Neural cell (in vitro differentiated cells): Measurements from ENCODE around the gene BAX.
"Not testable (repeated sequence)": the region's sequence is repeated elsewhere in the genome, so short reads cannot be mapped to it uniquely, and the experiment has no call there.

Experiments used
- CTCF ChIP-seq: fragments of 450-650 bp; IDR thresholded peaks from 2 replicates; pipeline ENCODE4 v1.5.1; 2014; ENCODE audit warnings: antibody characterized with exemption, mild to moderate bottlenecking, moderate library complexity; ENCODE audit not compliant: poor library complexity, severe bottlenecking
- EP300 ChIP-seq: fragments of 450-650 bp; conservative IDR thresholded peaks from 2 replicates; pipeline ENCODE4 v1.6.1; 2014; ENCODE audit warnings: antibody characterized with exemption, mild to moderate bottlenecking, moderate library complexity; ENCODE audit not compliant: poor library complexity, severe bottlenecking
- EZH2 ChIP-seq: fragments of 200-600, 300-800 bp; shearing (Covaris generic), sonication (generic); IDR thresholded peaks from 2 replicates; pipeline ENCODE4 v1.6.1; 2014; ENCODE audit warnings: antibody characterized with exemption, low read length, borderline replicate concordance, mild to moderate bottlenecking; ENCODE audit not compliant: insufficient read depth, poor library complexity, severe bottlenecking
- POLR2AphosphoS5 ChIP-seq: IDR thresholded peaks from 2 replicates; pipeline ENCODE4 v1.6.1; 2012
- SMC3 ChIP-seq: fragments of 450-650 bp; conservative IDR thresholded peaks from 2 replicates; pipeline ENCODE4 v1.6.1; 2014; ENCODE audit warnings: antibody characterized with exemption, mild to moderate bottlenecking, moderate library complexity; ENCODE audit not compliant: poor library complexity
- TAF1 ChIP-seq: IDR thresholded peaks from 2 replicates; pipeline ENCODE4 v1.6.1; 2012; ENCODE audit warnings: low read depth

- not testable (repeated sequence) for TF ChIP-seq CTCF, POLR2AphosphoS5, SMC3, EZH2, TAF1, EP300
These were observed 27.0 kb upstream of the BAX start for GRCh38 chr19:48927692-48928091.
